A549 (cell line): ENCODE measurements around the gene CFAP46. TPM values are rescaled to one million over a fixed set of nuclear protein-coding genes. Genes with fewer than 3 reads are reported as not detected.

Experiments used
- ATAC-seq, 2 experiments: fragments of 200-7000 bp in 1 of 2; fragments of >200 bp in 1 of 2; cut with Nextera tagmentation in 1 of 2; cut with Tn5 transposase in 1 of 2; 3 replicates each; pipeline versions ENCODE4 v1.8.0 to v1.9.1; 2018 to 2020; ENCODE audit warnings: mild to moderate bottlenecking in 1 of 2, moderate library complexity in 1 of 2
- CTCF ChIA-PET: fragments of 300-600 bp; sonication (Branson Sonifier 250); formaldehyde crosslinking; extraction: SDS; loops from one replicate; lab custom pipeline; 2021; ENCODE audit warnings: antibody characterized with exemption, inconsistent platforms; lab: Yijun Ruan, JAX
- POLR2A ChIA-PET: fragments of 350-600 bp; formaldehyde crosslinking; extraction: SDS; loops from one replicate; lab custom pipeline; 2021; ENCODE audit warnings: antibody characterized with exemption, inconsistent platforms; lab: Yijun Ruan, JAX
- DNase-seq, 2 experiments: peaks; one replicate each; pipeline versions ENCODE4 v3.0.0 to v3.0.0-alpha.2; 2011 to 2016; ENCODE audit warnings: low read depth in 1 of 2, low spot score in 1 of 2
- FAIRE-seq: peaks from 2 replicates; lab custom pipeline; 2011; peaks lifted over from hg19 to GRCh38; lab: Jason Lieb, UNC
- H3K27ac ChIP-seq, 2 experiments: fragments of >200 bp; sonication (Bioruptor Twin); formaldehyde crosslinking; 3 replicates each; pipeline ENCODE4 v1.5.1; 2016 to 2017
- H3K4me1 ChIP-seq: fragments of >200 bp; sonication (Bioruptor Twin); formaldehyde crosslinking; 3 replicates; pipeline ENCODE4 v1.6.1; 2016
- H3K4me2 ChIP-seq: fragments of >200 bp; sonication (Bioruptor Twin); formaldehyde crosslinking; 3 replicates; pipeline ENCODE4 v1.6.1; 2016
- H3K4me3 ChIP-seq: fragments of >200 bp; sonication (Bioruptor Twin); formaldehyde crosslinking; 3 replicates; pipeline ENCODE4 v1.5.1; 2016
- H3K9me3 ChIP-seq: fragments of >200 bp; sonication (Bioruptor Twin); formaldehyde crosslinking; 3 replicates; pipeline ENCODE4 v1.6.1; 2016
- BHLHE40 ChIP-seq: IDR thresholded peaks from 2 replicates; pipeline ENCODE4 v1.6.1; 2012; ENCODE audit warnings: low read depth, low read length, inconsistent platforms
- CBX8 ChIP-seq: fragments of 200-600 bp; sonication (generic); IDR thresholded peaks from 2 replicates; pipeline ENCODE4 v1.6.1; 2016
- CHD4 ChIP-seq: fragments of 200-600 bp; sonication (generic); IDR thresholded peaks from 2 replicates; pipeline ENCODE4 v1.6.1; 2016; ENCODE audit warnings: antibody characterized with exemption, mild to moderate bottlenecking, borderline replicate concordance
- EHF ChIP-seq: fragments of 250-450 bp; sonication (Bioruptor Pico); IDR thresholded peaks from 2 replicates; pipeline ENCODE4 v1.5.0; 2020; ENCODE audit warnings: mild to moderate bottlenecking
- ESRRA ChIP-seq: fragments of 150-350 bp; IDR thresholded peaks from 2 replicates; pipeline ENCODE4 v1.6.1; 2014; ENCODE audit warnings: mild to moderate bottlenecking, low read length, borderline replicate concordance
- FOSB ChIP-seq: fragments of 250-450 bp; sonication (Bioruptor Pico); IDR thresholded peaks from 2 replicates; pipeline ENCODE4 v1.5.0; 2020; ENCODE audit warnings: mild to moderate bottlenecking, moderate library complexity
- FOXS1 ChIP-seq: fragments of 250-450 bp; sonication (Bioruptor Pico); IDR thresholded peaks from 2 replicates; pipeline ENCODE4 v1.5.0; 2020; ENCODE audit warnings: mild to moderate bottlenecking, moderate library complexity
- HOXB13 ChIP-seq: fragments of 250-450 bp; sonication (Bioruptor Pico); IDR thresholded peaks from 2 replicates; pipeline ENCODE4 v1.5.0; 2020; ENCODE audit warnings: low read depth, mild to moderate bottlenecking, moderate library complexity
- JUN ChIP-seq, 2 experiments: fragments of >200 bp; sonication (Bioruptor Twin); formaldehyde crosslinking; IDR thresholded peaks; 2 replicates in 1 of 2; 3 replicates in 1 of 2; pipeline ENCODE4 v1.6.1; 2016 to 2017
- JUNB ChIP-seq: fragments of >200 bp; sonication (Bioruptor Twin); formaldehyde crosslinking; IDR thresholded peaks from 2 replicates; pipeline ENCODE4 v1.6.1; 2016
- KDM1A ChIP-seq: fragments of 200-600 bp; sonication (generic); IDR thresholded peaks from 2 replicates; pipeline ENCODE4 v1.6.1; 2016; ENCODE audit warnings: low read depth, mild to moderate bottlenecking
- KDM5A ChIP-seq: fragments of 200-600 bp; sonication (generic); IDR thresholded peaks from 2 replicates; pipeline ENCODE4 v1.6.1; 2016; ENCODE audit warnings: antibody characterized with exemption, mild to moderate bottlenecking
- MAZ ChIP-seq: fragments of 150-350 bp; IDR thresholded peaks from 2 replicates; pipeline ENCODE4 v1.6.1; 2014; ENCODE audit warnings: antibody characterized with exemption, low read depth, low read length, borderline replicate concordance
- NFE2L2 ChIP-seq: fragments of 150-350 bp; conservative IDR thresholded peaks from 2 replicates; pipeline ENCODE4 v1.6.1; 2014; ENCODE audit warnings: low read length
- POLR2AphosphoS2 ChIP-seq: conservative IDR thresholded peaks from 2 replicates; pipeline ENCODE4 v1.6.1; 2012; ENCODE audit warnings: low read length, improper control_type of control experiment, inconsistent platforms
- RAD21 ChIP-seq, 2 experiments: fragments of >200 bp in 1 of 2; sonication (Bioruptor Twin) in 1 of 2; formaldehyde crosslinking in 1 of 2; IDR thresholded peaks in 1 of 2; conservative IDR thresholded peaks in 1 of 2; 2 replicates in 1 of 2; 3 replicates in 1 of 2; pipeline ENCODE4 v1.6.1; 2012 to 2018; ENCODE audit warnings: inconsistent platforms in 1 of 2
- RARB ChIP-seq: fragments of 250-450 bp; sonication (Bioruptor Pico); IDR thresholded peaks from 2 replicates; pipeline ENCODE4 v1.8.0; 2021; ENCODE audit warnings: mild to moderate bottlenecking, moderate library complexity
- RNF2 ChIP-seq: fragments of 200-600 bp; sonication (generic); IDR thresholded peaks from 2 replicates; pipeline ENCODE4 v1.6.1; 2016; ENCODE audit warnings: low read depth, mild to moderate bottlenecking, antibody characterized with exemption, moderate library complexity, borderline replicate concordance
- SMC3 ChIP-seq: fragments of >200 bp; sonication (Bioruptor Twin); formaldehyde crosslinking; IDR thresholded peaks from 3 replicates; pipeline ENCODE4 v1.6.1; 2018; ENCODE audit warnings: inconsistent platforms
- TP53 ChIP-seq: fragments of 250-450 bp; sonication (Bioruptor Pico); IDR thresholded peaks from 2 replicates; pipeline ENCODE4 v1.5.0; 2021; ENCODE audit warnings: mild to moderate bottlenecking, moderate library complexity
- ZC3H11A ChIP-seq: fragments of 450-650 bp; IDR thresholded peaks from 2 replicates; pipeline ENCODE4 v1.6.1; 2014; ENCODE audit warnings: antibody characterized with exemption, mild to moderate bottlenecking
- ZFP36 ChIP-seq: fragments of 450-650 bp; IDR thresholded peaks from 2 replicates; pipeline ENCODE4 v1.6.1; 2014; ENCODE audit warnings: borderline replicate concordance; ENCODE audit not compliant: partially characterized antibody
- WGBS: methylation state at CpG from one replicate; pipeline ENCODE4 v1.1.6; 2017; ENCODE audit errors: missing lambda C conversion rate; 5-methylcytosine and 5-hydroxymethylcytosine counted together
- polyA plus RNA-seq, 4 experiments: library from polyadenylated mRNA; depleted of rRNA in 3 of 4; stranded (reverse); fragments of >200 nt; fragmentation: RNase III in 1 of 4; extraction: RNeasy Plus Mini Kit Qiagen cat#74134 plus additional on column Dnase treatment in 1 of 4; gene quantifications; 2 replicates in 3 of 4; 3 replicates in 1 of 4; pipeline ENCODE4 v1.2.3, GENCODE V29; 2011 to 2017
- TF ChIP-seq, protein P1 (sequence below): fragments of 450-650 bp; IDR thresholded peaks from 2 replicates; pipeline ENCODE4 v1.6.1; 2014; ENCODE audit warnings: antibody characterized with exemption
- TF ChIP-seq, protein P2 (sequence below): fragments of 250-450 bp; sonication (Bioruptor Pico); IDR thresholded peaks from 2 replicates; pipeline ENCODE4 v1.5.0; 2020; ENCODE audit warnings: low read depth, mild to moderate bottlenecking, moderate library complexity
- TF ChIP-seq, protein P3 (sequence below): fragments of >200 bp; sonication (Bioruptor Twin); formaldehyde crosslinking; IDR thresholded peaks from 3 replicates; pipeline ENCODE4 v1.6.1; 2016
- TF ChIP-seq, protein P4 (sequence below): fragments of 150-350 bp; IDR thresholded peaks from 2 replicates; pipeline ENCODE4 v1.6.1; 2014; ENCODE audit warnings: low read depth, mild to moderate bottlenecking, low read length
- TF ChIP-seq, protein P5 (sequence below): fragments of >200 bp; sonication (Bioruptor Twin); formaldehyde crosslinking; IDR thresholded peaks from 3 replicates; pipeline ENCODE4 v1.5.1; 2016

CFAP46 gene
- polyA plus RNA-seq, 2 of the 4 experiments (the other 2 are of a cell fraction): 0.88 to 1.8 TPM

DNA sequence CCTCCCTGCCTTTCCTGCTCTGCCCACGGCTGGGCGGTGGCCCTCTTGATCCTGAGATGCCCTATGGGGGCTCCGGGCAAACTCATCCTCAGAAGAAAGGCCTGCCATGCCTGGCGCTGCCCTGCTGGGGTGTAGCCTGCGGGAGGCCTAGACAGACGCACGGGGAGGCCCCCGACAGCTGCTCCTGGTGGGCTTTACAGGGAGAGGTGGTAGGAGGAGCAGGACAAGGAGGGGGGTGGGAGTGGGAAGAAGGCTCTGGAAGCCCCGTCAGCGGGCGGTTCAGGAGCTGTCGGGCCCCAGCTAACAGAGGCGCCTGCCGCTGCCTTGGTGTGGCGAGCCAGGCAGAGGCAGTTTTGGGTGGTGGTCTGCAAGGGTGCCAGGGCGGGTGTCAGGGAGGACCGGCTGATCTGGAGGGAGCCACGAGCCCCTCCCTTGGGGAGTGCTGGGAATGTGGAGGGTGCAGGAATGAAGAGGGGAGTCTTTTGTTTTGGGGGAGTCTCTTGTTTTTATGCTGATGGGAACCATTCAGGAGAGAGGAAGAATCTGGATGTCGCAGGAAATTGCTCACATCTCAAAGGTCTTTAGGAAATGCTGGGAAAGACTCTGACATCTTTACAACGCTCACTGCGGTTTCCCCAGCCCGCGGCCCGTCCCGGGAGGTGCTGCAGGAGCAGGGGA is 63.5 kb downstream of the CFAP46 start:
- no peak for TF ChIP-seq JUN (IDR thresholded peaks at IDR 0.05)
- no peak for TF ChIP-seq CHD4
- TF ChIP-seq SMC3: no peak
- no peak for TF ChIP-seq KDM5A
- TF ChIP-seq ESRRA: no peak
- no peak for TF ChIP-seq FOXS1 (CRISPR knock-in tag)
- TF ChIP-seq RNF2: no peak
- TF ChIP-seq, protein P1, sequence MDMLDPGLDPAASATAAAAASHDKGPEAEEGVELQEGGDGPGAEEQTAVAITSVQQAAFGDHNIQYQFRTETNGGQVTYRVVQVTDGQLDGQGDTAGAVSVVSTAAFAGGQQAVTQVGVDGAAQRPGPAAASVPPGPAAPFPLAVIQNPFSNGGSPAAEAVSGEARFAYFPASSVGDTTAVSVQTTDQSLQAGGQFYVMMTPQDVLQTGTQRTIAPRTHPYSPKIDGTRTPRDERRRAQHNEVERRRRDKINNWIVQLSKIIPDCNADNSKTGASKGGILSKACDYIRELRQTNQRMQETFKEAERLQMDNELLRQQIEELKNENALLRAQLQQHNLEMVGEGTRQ: no peak
- TF ChIP-seq, protein P2, sequence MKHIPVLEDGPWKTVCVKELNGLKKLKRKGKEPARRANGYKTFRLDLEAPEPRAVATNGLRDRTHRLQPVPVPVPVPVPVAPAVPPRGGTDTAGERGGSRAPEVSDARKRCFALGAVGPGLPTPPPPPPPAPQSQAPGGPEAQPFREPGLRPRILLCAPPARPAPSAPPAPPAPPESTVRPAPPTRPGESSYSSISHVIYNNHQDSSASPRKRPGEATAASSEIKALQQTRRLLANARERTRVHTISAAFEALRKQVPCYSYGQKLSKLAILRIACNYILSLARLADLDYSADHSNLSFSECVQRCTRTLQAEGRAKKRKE: no peak
- TF ChIP-seq, protein P3, sequence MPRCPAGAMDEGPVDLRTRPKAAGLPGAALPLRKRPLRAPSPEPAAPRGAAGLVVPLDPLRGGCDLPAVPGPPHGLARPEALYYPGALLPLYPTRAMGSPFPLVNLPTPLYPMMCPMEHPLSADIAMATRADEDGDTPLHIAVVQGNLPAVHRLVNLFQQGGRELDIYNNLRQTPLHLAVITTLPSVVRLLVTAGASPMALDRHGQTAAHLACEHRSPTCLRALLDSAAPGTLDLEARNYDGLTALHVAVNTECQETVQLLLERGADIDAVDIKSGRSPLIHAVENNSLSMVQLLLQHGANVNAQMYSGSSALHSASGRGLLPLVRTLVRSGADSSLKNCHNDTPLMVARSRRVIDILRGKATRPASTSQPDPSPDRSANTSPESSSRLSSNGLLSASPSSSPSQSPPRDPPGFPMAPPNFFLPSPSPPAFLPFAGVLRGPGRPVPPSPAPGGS: no peak
- TF ChIP-seq TP53 (CRISPR knock-in tag): no peak
- TF ChIP-seq HOXB13 (CRISPR knock-in tag): no peak
- no peak for TF ChIP-seq EHF (CRISPR knock-in tag)
- TF ChIP-seq RARB (CRISPR knock-in tag): no peak
- no peak for TF ChIP-seq NFE2L2
- no peak for TF ChIP-seq JUNB
- no peak for TF ChIP-seq POLR2AphosphoS2
- no peak for TF ChIP-seq RAD21 (conservative IDR thresholded peaks at IDR 0.05 in 1 of 2, IDR thresholded peaks at IDR 0.05 in 1 of 2)
- no peak for TF ChIP-seq KDM1A
- CTCF ChIA-PET: interaction anchor here (0.6 to 1.2 kb wide), 2 partner anchors 14 to 266 kb away, joined by 3 read pairs; no protein-coding TSS in a partner anchor
- Histone ChIP-seq H3K9me3 (no peaks in the 10 kb centered on the region), H3K4me1 (no peaks in the 10 kb centered on the region), H3K4me3 (no peak overlapping the region), H3K27ac (no peak overlapping the region), H3K4me2 (no peak overlapping the region; the same call in 2 of the 3 replicates)
- 43% methylated on average over 20 of the region's 25 CpGs for WGBS
- FAIRE-seq (no peak), DNase-seq (no peak), ATAC-seq (no peak)
- POLR2A ChIA-PET: no interaction called here

DNA sequence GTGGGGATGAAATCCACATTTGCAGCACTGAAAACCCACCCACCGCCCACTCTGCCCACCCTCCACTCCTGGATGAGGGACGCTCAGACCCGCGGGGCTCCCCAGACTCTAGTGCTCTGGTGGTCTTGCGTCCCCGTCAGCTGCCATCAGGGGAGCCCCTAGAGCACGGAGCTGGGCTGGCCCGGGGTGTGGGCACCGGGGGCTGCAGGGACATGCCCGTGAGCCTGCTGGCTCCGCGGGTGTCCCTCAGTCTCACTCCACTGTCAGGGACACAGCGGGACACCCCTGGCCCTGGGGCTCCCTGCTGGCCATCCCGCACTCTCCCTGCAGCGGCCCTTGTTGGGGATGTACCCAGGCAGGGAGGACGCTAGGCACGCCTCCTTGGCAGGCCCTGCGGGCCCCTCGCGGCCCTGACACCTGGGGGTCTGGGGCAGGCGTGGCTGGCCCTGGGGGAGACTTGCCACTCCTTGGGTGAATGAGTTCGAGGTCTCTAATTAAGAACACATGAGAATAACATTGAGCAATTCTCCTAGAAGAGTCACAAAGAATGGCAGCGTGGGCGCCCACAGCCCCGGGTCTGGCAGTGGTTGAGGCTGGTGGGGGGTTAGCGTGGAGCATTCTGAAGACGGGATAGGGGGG is 64.2 kb downstream of the CFAP46 start:
- DNase-seq (no peak), ATAC-seq (no peak), FAIRE-seq (no peak)
- H3K4me2 ChIP-seq: no peak overlapping the region
- WGBS: 37% methylated on average over 20 of the region's 27 CpGs
- POLR2A ChIA-PET: no interaction called here
- CTCF ChIA-PET: interaction anchor here (0.6 to 1.8 kb wide), 2 partner anchors 223 to 267 kb away, joined by 3 to 6 read pairs; no protein-coding TSS in a partner anchor
- no peaks in the 10 kb centered on the region for H3K4me1 ChIP-seq
- no peak overlapping the region for H3K4me3 ChIP-seq
- H3K9me3 ChIP-seq: no peaks in the 10 kb centered on the region
- no peak overlapping the region for H3K27ac ChIP-seq
- TF ChIP-seq ZFP36 (no peak), CBX8 (no peak), ZC3H11A (no peak), BHLHE40 (no peak), HOXB13 (CRISPR knock-in tag) (no peak), POLR2AphosphoS2 (no peak), RARB (CRISPR knock-in tag) (no peak), NFE2L2 (no peak), FOSB (CRISPR knock-in tag) (no peak), MAZ (no peak), EHF (CRISPR knock-in tag) (no peak), KDM5A (no peak)
- TF ChIP-seq, protein P4, sequence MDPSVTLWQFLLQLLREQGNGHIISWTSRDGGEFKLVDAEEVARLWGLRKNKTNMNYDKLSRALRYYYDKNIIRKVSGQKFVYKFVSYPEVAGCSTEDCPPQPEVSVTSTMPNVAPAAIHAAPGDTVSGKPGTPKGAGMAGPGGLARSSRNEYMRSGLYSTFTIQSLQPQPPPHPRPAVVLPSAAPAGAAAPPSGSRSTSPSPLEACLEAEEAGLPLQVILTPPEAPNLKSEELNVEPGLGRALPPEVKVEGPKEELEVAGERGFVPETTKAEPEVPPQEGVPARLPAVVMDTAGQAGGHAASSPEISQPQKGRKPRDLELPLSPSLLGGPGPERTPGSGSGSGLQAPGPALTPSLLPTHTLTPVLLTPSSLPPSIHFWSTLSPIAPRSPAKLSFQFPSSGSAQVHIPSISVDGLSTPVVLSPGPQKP: no peak
- TF ChIP-seq, protein P5, sequence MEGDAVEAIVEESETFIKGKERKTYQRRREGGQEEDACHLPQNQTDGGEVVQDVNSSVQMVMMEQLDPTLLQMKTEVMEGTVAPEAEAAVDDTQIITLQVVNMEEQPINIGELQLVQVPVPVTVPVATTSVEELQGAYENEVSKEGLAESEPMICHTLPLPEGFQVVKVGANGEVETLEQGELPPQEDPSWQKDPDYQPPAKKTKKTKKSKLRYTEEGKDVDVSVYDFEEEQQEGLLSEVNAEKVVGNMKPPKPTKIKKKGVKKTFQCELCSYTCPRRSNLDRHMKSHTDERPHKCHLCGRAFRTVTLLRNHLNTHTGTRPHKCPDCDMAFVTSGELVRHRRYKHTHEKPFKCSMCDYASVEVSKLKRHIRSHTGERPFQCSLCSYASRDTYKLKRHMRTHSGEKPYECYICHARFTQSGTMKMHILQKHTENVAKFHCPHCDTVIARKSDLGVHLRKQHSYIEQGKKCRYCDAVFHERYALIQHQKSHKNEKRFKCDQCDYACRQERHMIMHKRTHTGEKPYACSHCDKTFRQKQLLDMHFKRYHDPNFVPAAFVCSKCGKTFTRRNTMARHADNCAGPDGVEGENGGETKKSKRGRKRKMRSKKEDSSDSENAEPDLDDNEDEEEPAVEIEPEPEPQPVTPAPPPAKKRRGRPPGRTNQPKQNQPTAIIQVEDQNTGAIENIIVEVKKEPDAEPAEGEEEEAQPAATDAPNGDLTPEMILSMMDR: no peak
- TF ChIP-seq, protein P1: no peak
- TF ChIP-seq, protein P2: no peak
